ENCODE data around the gene LDHAL6B.

LDHAL6B gene

GRCh38 chr15:59221511-59222505 is 15.2 kb downstream of the LDHAL6B start:
- peak; percentile 93 for DNase-seq

DNA sequence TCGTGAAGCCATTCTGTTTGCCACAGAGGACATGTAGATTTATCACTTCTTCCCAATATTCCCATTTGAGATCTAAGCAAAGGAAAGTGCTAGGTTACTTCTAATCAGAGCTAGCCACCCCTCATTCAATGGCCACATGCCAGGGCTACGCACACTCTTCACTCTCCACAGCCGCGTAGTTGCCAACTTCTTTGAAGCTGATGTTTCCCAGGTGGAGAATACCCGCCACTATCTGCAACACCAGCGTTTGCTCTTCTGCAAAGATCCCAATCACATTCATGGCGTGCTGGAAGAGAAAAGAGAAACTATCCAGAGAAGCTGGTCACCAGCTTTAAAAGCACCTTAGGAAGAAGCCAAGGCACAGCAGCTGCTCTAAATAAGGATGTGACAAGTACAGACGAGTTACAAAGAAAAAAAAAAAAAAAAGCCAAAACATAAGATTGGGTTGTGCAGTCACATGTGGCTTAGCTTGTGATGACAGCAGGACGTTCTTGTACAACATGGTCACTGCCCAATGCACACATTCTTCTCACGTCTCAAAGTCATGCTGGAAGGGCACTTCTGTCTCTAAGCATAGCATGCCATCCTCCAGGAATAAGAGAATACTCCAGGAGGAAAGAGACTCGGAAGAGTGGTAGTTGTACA is 16.4 kb downstream of the LDHAL6B start:
- peak; percentile 40 for DNase-seq

GRCh38 chr15:59223736-59224135 is 17.1 kb downstream of the LDHAL6B start:
- no peak for DNase-seq

DNA sequence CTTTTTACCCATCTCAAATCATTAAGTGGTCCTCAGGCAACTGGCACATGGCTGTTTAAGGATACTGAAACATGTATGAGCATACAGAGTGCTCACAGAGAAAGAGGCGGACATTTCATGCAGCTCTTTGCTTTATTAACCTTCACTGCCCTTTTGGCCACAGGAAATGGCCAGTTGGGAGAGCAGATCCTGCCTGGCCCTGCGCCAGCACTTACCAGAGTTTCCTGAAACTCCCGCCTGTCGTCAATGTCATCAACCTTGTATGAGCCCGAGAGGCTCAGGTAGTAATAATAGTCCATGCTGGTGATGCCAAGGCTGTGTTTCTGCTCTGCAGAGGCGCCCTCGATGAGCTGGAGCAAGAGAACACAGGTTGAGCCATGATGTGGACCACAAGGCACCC is 17.8 kb downstream of the LDHAL6B start:
- no peak for DNase-seq

DNA sequence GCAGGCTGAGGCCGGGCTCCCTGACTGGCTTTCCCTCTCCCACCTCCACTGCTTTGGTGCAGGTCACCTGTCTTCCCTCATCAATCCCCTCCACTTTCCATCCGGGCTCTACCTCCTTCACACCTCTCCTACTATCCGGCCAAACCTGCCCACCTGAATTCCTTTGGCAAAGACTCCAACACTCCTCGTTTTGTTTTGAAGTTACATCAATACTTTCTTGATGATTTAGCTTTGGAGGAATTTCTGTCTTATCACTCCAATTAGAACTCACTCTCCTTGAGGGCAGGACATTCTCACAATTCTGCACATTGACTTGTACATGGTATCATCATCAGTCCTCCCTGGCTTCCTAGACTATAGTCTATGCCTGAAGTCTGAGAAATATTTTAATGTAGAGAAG is 20.4 kb downstream of the LDHAL6B start:
- no peak for DNase-seq

GRCh38 chr15:59229015-59229414 is 22.4 kb downstream of the LDHAL6B start:
- no peak for DNase-seq

DNA sequence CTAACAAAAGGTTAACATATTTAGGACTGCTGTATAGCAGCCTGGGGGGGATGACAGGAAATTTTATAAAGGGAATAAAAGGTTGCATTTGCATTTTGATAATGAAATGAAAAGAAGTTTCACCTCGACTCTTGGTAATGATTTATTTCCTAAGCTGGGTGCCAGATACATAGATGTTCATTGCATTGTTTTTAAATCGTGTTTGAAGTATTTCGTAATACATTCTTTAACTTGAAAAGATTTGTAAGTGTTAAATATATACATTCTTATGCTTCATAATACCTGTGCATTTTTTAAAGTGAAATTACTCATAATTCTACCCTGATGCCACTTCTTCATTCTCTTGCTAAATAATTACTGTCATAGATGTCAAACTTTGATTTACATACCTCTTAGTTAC is 22.8 kb downstream of the LDHAL6B start:
- DNase-seq: no peak

DNA sequence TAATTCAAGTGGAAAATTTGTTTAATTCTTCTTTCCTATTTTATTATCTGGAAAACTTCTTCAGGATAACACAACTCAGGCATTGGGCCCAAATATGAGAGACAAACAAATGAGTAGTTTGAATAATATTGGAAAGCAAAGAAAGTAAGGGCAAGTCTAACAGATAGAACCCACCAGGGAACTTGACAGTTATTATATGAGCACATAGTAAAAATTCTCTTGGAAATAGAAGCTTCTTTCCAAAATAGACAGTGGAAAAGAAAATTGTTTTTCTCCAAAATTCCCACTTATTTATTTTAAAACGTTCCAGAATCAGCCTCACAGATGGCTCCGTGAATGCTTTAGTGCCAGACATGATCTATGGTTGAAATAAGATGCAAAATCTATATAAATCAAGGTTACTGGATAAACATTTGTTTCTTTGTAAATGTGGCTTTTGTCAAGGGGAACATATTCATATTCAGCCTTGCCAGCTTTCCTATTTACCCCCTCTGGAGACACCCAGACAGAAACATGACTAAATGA is 23.9 kb downstream of the LDHAL6B start:
- DNase-seq: no peak

- DNase-seq: peak; percentile 93
These were observed 25.8 kb downstream of the LDHAL6B start for GRCh38 chr15:59232476-59232875.

GRCh38 chr15:59236394-59236793 is 29.8 kb downstream of the LDHAL6B start:
- DNase-seq: no peak

DNA sequence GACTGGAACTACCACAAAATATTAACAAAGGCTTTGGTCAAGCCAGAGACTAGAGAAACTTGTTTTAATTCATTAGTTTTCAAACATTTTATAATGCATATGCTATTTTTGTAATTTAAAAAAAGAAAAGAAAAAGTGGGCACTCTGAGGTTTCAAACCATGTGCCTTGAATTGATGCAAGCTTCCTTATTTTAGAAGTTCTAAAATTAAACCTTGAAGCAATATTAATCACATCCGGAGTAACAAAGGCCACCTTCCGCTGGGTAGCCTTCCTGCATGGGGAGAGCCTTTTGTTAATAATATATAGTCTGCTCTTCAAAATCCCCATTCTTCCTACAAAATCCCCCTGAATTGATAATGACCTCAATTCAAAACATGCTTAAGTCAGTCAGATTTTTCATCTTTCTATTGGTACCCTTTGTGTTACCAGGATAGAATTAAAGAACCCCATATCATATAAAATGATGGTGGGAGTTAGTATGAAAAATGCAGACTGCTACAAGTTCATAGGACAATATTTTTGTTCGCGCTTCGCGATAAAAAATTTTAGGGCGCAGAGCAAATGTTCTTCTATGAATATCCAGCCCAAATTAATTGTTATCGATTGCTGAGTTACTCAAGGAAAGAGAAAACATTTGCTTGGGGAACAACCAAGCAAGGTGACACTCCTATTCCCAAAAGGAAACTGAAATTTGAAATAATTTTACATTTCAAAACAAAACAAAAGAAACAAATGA is 30.6 kb downstream of the LDHAL6B start:
- no peak for DNase-seq

- no peak for DNase-seq
These were observed 31.3 kb downstream of the LDHAL6B start for GRCh38 chr15:59237924-59238331.

- DNase-seq: no peak
These were observed 33.4 kb downstream of the LDHAL6B start for GRCh38 chr15:59240036-59240435.

GRCh38 chr15:59242649-59243048 is 36.0 kb downstream of the LDHAL6B start:
- no peak for DNase-seq

DNA sequence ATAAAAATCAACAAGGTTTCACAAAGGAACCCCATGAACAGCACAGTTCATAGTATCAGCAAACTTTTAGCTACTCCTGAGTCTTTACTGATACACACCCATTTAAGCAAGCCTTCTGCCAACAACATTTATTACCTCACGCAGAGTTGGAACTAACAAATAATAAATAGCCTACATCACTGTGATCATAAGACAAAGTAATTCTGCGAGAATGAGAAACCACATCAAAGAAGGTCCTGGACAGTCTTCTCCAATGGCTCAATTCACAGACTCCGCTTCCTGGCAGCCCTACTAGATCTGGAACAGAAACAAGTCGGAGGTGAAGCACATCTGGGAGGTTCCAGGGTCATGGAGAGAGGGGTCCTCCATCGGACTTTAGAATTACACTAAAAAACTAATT is 37.0 kb downstream of the LDHAL6B start:
- DNase-seq: no peak

- DNase-seq: no peak
These were observed 37.7 kb downstream of the LDHAL6B start for GRCh38 chr15:59244337-59244736.

- no peak for DNase-seq
These were observed 38.9 kb downstream of the LDHAL6B start for GRCh38 chr15:59245559-59245958.

GRCh38 chr15:59247364-59247763 is 40.7 kb downstream of the LDHAL6B start:
- peak; percentile 73 for DNase-seq

DNA sequence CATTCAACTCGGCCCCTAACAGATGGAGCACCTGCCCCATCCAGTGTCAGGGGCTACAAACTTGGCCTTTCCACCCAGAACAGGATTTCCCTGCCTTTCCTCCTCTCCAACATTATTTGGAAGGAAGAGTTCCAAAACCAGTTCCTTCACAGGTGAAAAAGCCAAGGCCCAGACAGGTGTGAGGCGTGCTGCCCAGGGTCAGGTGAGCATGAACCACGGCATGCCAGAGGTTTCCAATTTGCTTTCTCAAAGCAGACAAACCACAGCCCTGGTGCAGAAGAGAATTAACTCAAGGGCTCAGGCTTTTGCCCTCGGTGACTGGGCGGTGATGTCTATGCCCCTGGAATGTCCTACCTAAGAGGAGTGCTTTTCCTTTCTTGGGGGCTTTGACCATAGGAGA is 43.2 kb downstream of the LDHAL6B start:
- DNase-seq: no peak

- no peak for DNase-seq
These were observed 43.6 kb downstream of the LDHAL6B start for GRCh38 chr15:59250249-59250648.

DNA sequence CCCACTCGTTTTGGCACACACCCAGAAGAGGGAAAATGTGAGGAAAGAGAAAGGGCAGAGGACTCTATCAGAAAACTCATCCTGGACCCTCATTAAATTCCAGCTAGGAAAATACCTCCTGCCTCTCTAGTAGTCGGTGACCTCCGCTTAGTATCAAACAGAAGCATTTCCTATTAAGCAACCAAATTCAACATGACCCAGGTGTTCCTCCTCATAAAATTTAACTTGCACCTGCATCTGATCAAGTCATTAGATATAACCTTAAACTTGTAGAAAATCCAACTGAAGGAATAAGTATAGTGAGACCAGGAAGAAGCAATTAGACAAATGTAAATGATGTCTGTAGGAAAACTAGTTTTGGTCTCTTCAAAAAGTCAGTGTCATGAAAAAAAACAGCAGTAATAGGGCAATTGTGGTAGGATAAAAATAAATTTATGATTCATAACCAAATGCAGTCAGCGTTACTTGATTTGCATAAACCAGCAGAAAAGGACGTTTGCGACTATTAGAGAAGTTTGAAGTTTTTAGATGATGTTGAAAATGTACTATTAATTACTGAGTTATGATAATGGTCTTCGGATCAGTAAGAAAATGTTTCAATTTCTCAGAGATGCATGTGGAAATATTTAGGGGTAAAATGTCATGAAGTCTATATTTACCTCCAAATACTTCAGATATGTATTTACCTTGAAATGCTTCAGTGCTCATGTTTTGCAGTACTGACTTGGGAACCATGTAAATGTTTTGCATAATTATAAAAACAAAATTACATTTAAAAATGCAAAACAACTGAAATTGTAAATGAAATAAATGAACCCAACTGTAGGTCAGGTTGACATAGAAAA is 44.6 kb downstream of the LDHAL6B start:
- no peak for DNase-seq

- DNase-seq: no peak
These were observed 45.5 kb downstream of the LDHAL6B start for GRCh38 chr15:59252137-59252536.
